ENCODE results near the gene PSTPIP2. TPM values are rescaled to one million over a fixed set of nuclear protein-coding genes. Genes with fewer than 3 reads are reported as not detected.

Gene PSTPIP2
- total RNA-seq, 1 experiment from 2014 or later: 3.3 TPM

DNA sequence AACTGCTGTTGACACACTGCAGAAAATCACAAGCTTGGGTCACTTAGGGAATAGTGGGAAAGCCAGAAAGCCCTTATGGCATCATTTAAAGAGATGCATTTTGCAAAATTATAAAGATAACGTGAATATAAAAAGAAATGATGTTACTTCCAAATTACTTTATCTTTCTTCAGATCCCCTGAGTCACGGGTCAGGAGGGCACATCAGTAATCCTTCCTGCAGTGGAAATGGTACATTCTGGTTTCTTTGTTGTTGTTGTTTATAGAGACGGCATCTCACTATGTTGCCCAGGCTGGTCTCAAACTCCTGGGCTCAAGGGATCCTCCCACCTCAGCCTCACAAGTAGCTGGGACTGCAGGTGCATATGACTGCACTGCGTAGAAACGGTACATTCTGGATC lies 95.1 kb downstream of the PSTPIP2 start:
- DNase-seq: no peak
- no peak overlapping the region for H3K56ac ChIP-seq (ENCODE audit: insufficient read length, low read depth, low read length)
- H3K36me3 Mint-ChIP-seq (ENCODE audit: insufficient read depth in 1 of 3, low read depth in 3 of 3): no peaks in the 10 kb centered on the region
- H2BK120ac ChIP-seq (ENCODE audit: low read depth, low read length, poor library complexity, severe bottlenecking): no peak overlapping the region
- no peaks in the 10 kb centered on the region for H3K79me2 ChIP-seq (ENCODE audit: insufficient read depth, low read length)
- no peak overlapping the region for H3K9ac ChIP-seq (ENCODE audit: extremely low read depth, insufficient read length, low read length)
- H4K91ac ChIP-seq (ENCODE audit: insufficient read length, low read depth, low read length): no peak overlapping the region
- H2BK15ac ChIP-seq (ENCODE audit: low read depth, low read length): no peak overlapping the region
- H4K5ac ChIP-seq (ENCODE audit: insufficient read length, low read depth, low read length): no peak overlapping the region
- H4K8ac ChIP-seq (replicated peaks; ENCODE audit: insufficient read length, low read depth, low read length): no peak overlapping the region
- H3K23ac ChIP-seq (ENCODE audit: insufficient read length, low read depth, low read length): no peak overlapping the region
- no peaks in the 10 kb centered on the region for H3K9me3 ChIP-seq (ENCODE audit: control insufficient read depth, low read depth, low read length)
- no CpG with 5 or more reads among the region's 5 CpGs for WGBS (ENCODE audit: extremely low coverage, insufficient read length, low lambda C conversion rate)
- TF ChIP-seq CTCF (conservative IDR thresholded peaks at IDR 0.05): no peak
- H3K23me2 ChIP-seq (ENCODE audit: insufficient read length, low read depth, low read length, poor library complexity, severe bottlenecking): no peaks in the 10 kb centered on the region
- H3K27me3 ChIP-seq (ENCODE audit: insufficient read depth, low read length): no peaks in the 10 kb centered on the region
- H2AFZ ChIP-seq (ENCODE audit: low read length): no peak overlapping the region
- peaks cover 15 to 19% of the 10 kb centered on the region in 2 experiments for H3K4me1 Mint-ChIP-seq
- H3K4me2 ChIP-seq (ENCODE audit: insufficient read depth, insufficient read length, low read length): no peak overlapping the region
- H3K9me3 Mint-ChIP-seq: no peaks in the 10 kb centered on the region
- H4K20me1 ChIP-seq (ENCODE audit: control insufficient read depth, insufficient read depth, insufficient read length): no peaks in the 10 kb centered on the region
- H3K14ac ChIP-seq (ENCODE audit: insufficient read depth, low read length): no peak overlapping the region
- H3K27me3 Mint-ChIP-seq (ENCODE audit: low read depth): no peaks in the 10 kb centered on the region; the same call in 1 of the 2 replicates
- peaks cover 10% of the 10 kb centered on the region for H3K4me1 ChIP-seq (ENCODE audit: insufficient read depth, low read length)
- no peak overlapping the region for H2BK20ac ChIP-seq (ENCODE audit: low read depth, low read length, poor library complexity, severe bottlenecking)
- no peaks in the 10 kb centered on the region for H3K79me1 ChIP-seq (ENCODE audit: insufficient read depth, low read depth, low read length, poor library complexity, severe bottlenecking)
- no peak overlapping the region for H2BK12ac ChIP-seq (ENCODE audit: insufficient read length, low read depth, low read length)
- no peak overlapping the region for H3K4me3 Mint-ChIP-seq
- H3K27ac ChIP-seq (ENCODE audit: insufficient read length, low read depth, low read length): no peak overlapping the region
- H3T11ph ChIP-seq (ENCODE audit: low read length): no peak overlapping the region
- no peak overlapping the region for H3K18ac ChIP-seq (ENCODE audit: insufficient read length, low read depth, low read length)
- H3K27ac Mint-ChIP-seq: peak overlapping the region in 1 of 3 experiments; percentile 94; a peak in 1 of 7 replicates
- no peak overlapping the region for H2AK5ac ChIP-seq (ENCODE audit: insufficient read length, low read length)
- H3K4ac ChIP-seq (ENCODE audit: low read depth, low read length): no peak overlapping the region
- H2BK5ac ChIP-seq (ENCODE audit: insufficient read length, low read length): no peak overlapping the region
